ENCODE results near the gene EIF4E2.
"Not testable (repeated sequence)": the region's sequence is repeated elsewhere in the genome, so short reads cannot be mapped to it uniquely, and the experiment has no call there.

Gene EIF4E2

DNA sequence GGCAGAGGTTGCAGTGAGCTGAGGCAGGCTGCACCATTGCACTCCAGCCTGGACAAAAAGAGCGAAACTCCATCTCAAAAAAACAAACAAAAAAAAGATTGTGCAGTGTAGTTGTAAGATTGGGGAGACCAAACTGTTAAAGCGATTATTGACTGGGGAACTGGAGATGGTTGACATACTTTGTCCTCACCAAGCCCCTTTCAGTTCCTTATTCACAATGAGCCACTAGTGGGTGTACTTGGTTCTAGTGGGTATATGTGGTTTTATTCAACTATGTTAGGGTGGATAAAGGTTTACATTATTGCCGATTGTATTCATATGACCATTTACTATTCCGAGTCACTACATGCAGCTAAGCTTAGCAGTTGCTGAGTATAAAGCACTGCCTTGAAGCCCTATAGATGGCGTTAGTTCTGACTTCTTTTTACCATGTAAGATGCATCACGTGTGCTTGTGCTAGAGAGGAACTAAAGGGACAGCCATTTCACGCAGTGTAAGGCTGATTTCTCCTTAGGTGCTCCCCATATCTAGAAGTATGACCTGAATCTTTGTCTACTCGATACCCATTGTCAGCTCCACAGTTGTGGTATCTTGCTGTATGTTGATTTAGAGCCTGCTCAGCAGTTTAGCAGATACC lies 12.1 kb downstream of the EIF4E2 start:
- H3K4me1 Mint-ChIP-seq (ENCODE audit: low read depth): peaks cover 2% of the 10 kb centered on the region
- H3K27me3 Mint-ChIP-seq: no peaks in the 10 kb centered on the region
- H3K9me3 Mint-ChIP-seq (ENCODE audit: low read depth): no peaks in the 10 kb centered on the region
- peaks cover 16% of the 10 kb centered on the region for H3K36me3 Mint-ChIP-seq
- H3K27ac Mint-ChIP-seq: no peak overlapping the region
- no peak overlapping the region for H3K4me3 Mint-ChIP-seq

DNA sequence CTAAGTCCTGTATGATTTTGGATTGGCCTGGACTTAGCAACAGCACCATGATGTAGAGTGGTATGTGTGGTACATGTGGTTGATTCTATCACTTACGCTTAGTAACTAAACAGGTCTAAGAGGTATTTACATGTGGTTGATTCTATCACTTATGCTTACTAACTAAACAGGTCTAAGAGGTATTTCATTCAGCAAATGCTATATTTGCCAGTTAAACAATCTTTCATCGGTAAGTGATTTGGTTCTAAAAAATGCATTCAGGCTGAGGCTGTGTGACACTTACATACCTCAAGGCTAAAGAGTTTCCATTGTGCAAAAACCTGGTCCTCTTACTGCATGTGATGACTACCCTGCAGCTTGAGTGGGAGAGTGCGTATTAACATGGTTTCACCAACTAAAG lies 13.1 kb downstream of the EIF4E2 start:
- Mint-ChIP-seq H3K27me3 (no peaks in the 10 kb centered on the region), H3K9me3 (ENCODE audit: low read depth) (no peaks in the 10 kb centered on the region), H3K4me1 (ENCODE audit: low read depth) (peaks cover 2% of the 10 kb centered on the region), H3K4me3 (no peak overlapping the region), H3K36me3 (peaks cover 19% of the 10 kb centered on the region), H3K27ac (no peak overlapping the region)

DNA sequence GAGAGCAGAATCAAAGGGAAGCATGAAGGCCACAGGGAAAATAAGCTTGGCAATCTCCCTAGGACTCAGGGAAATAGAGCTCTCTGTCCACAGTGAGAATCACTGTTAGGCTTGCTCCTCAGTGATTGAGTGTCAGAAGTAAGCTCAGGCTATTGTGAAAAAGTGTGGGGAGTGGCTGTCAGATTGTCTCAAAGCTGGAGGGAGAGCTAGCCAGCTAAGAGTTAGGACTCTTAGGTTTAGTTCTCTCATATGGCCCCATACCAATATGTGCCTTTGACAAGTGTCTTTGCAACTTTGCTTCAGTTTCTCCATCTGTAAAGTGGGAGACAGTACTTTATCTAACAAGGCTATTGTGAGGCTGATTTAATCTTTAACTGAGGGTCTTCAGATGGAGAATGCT lies 17.2 kb downstream of the EIF4E2 start:
- H3K4me3 Mint-ChIP-seq: no peak overlapping the region
- peaks cover 17% of the 10 kb centered on the region for H3K36me3 Mint-ChIP-seq

DNA sequence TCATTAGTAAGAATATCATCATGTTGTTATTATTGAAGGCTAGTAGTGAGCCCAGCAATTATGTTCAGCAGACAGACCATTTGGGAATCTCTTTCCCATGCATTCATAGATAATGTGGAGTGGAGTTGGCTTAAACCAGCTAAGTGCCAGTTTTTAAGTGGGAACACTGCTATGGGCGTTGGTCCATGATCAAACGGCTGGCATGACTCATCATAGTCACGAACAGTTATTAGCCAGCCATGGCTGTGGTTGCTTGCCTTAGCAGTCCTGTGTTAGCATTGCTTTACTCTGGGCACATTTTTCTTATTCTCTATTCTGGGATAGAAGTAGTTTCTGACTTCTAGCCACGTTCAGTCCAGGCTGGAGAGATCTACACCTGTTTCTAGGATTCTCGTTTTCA lies 17.7 kb downstream of the EIF4E2 start:
- Mint-ChIP-seq H3K4me1 (ENCODE audit: low read depth) (peaks cover 2% of the 10 kb centered on the region), H3K36me3 (peaks cover 17% of the 10 kb centered on the region), H3K27ac (peak overlapping the region; percentile 9)

More for the DNA sequence above, 17.2 kb downstream of the EIF4E2 start:
- Mint-ChIP-seq H3K27ac (no peak overlapping the region), H3K27me3 (no peaks in the 10 kb centered on the region), H3K9me3 (ENCODE audit: low read depth) (no peaks in the 10 kb centered on the region), H3K4me1 (ENCODE audit: low read depth) (peaks cover 2% of the 10 kb centered on the region)

DNA sequence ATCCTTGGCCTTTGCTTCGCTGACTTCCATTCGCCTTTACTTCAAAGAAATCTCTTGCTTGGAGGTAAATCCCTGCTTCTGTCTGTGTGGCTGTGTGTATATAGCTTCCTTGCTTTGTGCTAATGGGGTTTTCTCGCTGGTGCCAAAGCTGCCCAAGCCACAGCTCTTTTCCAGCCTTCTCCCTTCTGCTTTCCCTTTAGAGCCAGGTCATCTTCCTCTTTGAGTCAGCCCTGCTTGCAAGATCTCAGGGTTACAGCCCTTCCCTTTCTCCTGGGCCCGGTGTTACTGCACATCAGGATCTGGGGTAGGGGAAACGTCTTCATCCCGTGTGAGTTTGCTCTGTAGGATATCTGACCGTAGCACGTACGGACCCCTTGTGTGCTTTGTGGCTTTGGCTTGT lies 19.1 kb downstream of the EIF4E2 start:
- Mint-ChIP-seq H3K36me3 (peaks cover 14% of the 10 kb centered on the region), H3K9me3 (ENCODE audit: low read depth) (no peaks in the 10 kb centered on the region), H3K4me3 (no peak overlapping the region), H3K27ac (no peak overlapping the region), H3K4me1 (ENCODE audit: low read depth) (no peaks in the 10 kb centered on the region), H3K27me3 (no peaks in the 10 kb centered on the region)

More for the DNA sequence above, 17.7 kb downstream of the EIF4E2 start:
- no peaks in the 10 kb centered on the region for H3K9me3 Mint-ChIP-seq (ENCODE audit: low read depth)
- H3K4me3 Mint-ChIP-seq: no peak overlapping the region
- H3K27me3 Mint-ChIP-seq: no peaks in the 10 kb centered on the region

DNA sequence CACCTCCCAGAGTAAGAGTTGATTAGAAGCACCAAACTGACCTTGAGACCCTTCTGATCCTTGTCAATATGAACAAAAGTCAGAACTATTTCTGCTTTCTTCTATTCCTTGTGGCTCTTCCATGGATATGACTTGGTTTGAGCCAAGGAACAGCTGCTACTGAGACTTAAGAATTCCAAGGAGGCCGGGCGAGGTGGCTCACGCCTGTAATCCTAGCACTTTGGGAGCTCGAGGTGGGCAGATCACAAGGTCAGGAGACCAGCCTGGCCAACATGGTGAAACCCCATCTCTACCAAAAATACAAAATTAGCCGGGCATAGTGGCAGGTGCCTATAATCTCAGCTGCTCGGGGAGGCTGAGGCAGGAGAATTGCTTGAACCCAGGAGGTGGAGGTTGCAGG lies 20.0 kb downstream of the EIF4E2 start:
- not testable (repeated sequence) for H3K4me1 Mint-ChIP-seq (ENCODE audit: low read depth); H3K27me3 Mint-ChIP-seq; H3K27ac Mint-ChIP-seq; H3K4me3 Mint-ChIP-seq; H3K9me3 Mint-ChIP-seq (ENCODE audit: low read depth)
- H3K36me3 Mint-ChIP-seq: peaks cover 14% of the 10 kb centered on the region

DNA sequence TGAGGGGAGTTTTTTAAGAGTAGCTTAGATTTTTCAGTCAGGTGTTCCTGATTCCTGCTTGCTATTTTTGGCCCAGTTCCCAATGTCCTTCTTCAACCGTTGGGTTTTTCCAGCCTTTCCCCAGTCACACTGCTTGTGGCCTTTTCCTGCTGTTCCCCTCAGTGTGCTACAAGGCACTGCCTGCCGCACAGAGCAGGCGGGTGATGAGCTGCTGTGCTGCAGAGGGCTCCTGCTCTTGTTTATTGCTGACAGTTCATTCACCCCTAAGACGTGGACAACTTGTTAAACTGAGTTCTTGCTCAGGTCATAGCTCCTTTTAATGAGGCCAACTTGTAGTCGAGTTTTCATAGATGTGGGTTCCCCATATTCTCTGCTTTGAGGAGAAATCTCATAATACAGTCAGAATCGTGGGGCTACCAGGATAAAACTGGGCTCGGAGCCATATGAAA lies 20.6 kb downstream of the EIF4E2 start:
- no peak overlapping the region for H3K4me3 Mint-ChIP-seq
- peaks cover 14% of the 10 kb centered on the region for H3K36me3 Mint-ChIP-seq
- no peaks in the 10 kb centered on the region for H3K27me3 Mint-ChIP-seq
- no peaks in the 10 kb centered on the region for H3K4me1 Mint-ChIP-seq (ENCODE audit: low read depth)
- no peak overlapping the region for H3K27ac Mint-ChIP-seq
- H3K9me3 Mint-ChIP-seq (ENCODE audit: low read depth): no peaks in the 10 kb centered on the region

DNA sequence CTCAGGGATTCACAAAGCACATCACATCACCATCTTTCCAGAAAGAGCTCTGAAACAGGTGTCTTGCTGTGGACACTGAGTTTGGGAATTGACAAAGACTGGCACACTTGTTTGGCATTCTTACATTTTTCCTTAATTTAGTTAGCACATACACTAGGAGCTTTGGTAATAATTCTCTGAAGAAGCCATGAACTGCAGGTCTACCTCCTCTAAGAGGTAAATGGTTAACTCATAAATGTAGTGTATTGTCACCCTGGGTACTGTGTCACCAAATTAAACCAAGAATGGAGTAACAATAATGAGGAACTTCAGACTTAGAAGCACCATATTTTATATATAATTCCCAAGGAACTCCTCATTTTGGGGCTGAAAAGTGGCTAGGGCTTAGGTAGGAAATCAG lies 22.6 kb downstream of the EIF4E2 start:
- Mint-ChIP-seq H3K9me3 (ENCODE audit: low read depth) (no peaks in the 10 kb centered on the region), H3K4me3 (no peak overlapping the region), H3K27me3 (no peaks in the 10 kb centered on the region), H3K4me1 (ENCODE audit: low read depth) (no peaks in the 10 kb centered on the region), H3K36me3 (peaks cover 8% of the 10 kb centered on the region), H3K27ac (no peak overlapping the region)

DNA sequence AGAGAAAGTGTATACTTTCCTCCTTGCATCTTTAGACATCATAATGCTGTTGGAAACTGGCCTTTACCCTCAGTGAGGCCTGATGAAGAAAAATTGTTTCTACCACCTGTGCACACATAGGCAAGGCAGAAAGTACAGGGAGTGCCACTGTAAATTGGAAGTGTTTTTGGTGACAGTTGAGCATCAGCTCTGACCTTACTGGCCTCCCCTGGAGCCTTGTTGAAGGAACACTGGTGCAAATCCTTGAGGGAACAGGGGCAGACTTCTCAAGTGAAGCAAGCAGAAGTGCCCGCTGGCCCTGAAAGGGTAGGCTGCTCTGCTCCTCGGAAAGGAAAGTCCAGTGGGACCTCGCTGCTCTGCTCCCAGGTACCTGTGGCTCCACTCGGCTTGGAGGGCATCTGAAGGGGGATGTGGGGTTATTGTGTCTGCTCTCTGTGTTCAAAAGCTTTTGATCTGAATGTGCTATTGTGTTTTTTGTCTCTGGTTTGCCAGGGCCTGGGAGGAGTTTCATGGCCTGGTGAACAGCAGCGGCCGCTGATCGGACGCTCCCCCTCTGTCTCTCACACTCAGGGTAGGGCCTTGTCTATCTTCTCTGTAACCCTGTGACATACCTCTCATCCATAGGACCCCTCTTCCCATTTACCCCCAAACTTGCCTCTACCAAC lies 23.4 kb downstream of the EIF4E2 start:
- no peaks in the 10 kb centered on the region for H3K4me1 Mint-ChIP-seq (ENCODE audit: low read depth)
- no peaks in the 10 kb centered on the region for H3K27me3 Mint-ChIP-seq
- peaks cover 6% of the 10 kb centered on the region for H3K36me3 Mint-ChIP-seq
- H3K4me3 Mint-ChIP-seq: no peak overlapping the region
- no peaks in the 10 kb centered on the region for H3K9me3 Mint-ChIP-seq (ENCODE audit: low read depth)
- H3K27ac Mint-ChIP-seq: peak overlapping the region; percentile 24

DNA sequence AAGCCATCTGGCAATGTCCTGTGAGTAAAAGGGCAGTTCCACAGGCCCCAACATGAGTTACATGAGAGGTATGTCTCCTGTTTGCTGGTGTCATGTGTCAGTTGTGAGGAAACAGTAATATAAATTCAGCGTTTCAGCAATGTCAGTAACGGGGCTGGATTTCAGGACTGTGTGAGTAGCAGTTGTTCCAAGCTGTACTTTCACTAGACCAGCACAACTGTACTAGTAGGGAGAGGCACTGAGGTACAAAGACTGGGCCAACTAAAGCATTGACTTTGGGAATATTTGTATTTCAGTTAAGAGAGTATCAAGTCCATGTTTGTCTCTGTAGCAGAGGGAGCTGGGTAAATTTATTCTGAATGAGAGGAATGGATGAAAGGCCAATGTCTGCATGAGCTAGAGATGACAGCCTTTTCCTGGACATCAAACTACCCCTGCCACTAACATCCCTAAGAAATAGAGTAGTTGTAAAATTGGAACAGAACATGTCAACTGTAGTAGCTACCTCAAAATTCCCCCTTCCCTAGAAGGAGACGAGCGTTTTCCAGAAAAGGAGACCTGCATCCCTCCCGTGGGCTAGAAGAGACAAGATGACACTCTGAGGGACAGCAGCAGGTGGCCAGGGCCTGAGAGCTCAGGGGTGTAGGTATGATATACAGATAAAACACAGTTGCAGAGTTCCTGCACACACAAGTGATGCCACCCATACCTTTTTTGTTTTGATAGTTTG lies 24.4 kb downstream of the EIF4E2 start:
- peaks cover 5% of the 10 kb centered on the region for H3K36me3 Mint-ChIP-seq

DNA sequence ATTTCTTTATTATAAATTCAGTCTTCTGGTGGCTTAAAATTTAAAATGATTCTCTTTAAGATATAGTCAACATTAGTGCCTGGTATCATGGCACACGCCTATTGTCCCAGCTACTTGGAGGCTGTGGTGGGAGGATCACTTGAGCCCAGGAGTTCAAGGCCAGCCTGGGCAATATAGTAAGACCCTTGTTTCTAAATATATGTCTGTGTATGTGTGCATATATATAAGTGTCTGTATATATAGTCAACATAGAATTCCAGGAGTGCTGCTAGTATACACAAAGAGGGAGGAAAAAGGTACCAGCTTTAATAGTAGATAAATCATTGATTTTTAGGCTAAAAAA lies 24.9 kb downstream of the EIF4E2 start:
- Mint-ChIP-seq H3K27me3 (no peaks in the 10 kb centered on the region), H3K4me1 (ENCODE audit: low read depth) (no peaks in the 10 kb centered on the region), H3K36me3 (peaks cover 5% of the 10 kb centered on the region), H3K4me3 (no peak overlapping the region), H3K27ac (no peak overlapping the region), H3K9me3 (ENCODE audit: low read depth) (no peaks in the 10 kb centered on the region)

More for the DNA sequence above, 24.4 kb downstream of the EIF4E2 start:
- Mint-ChIP-seq H3K27me3 (no peaks in the 10 kb centered on the region), H3K9me3 (ENCODE audit: low read depth) (no peaks in the 10 kb centered on the region), H3K4me3 (no peak overlapping the region), H3K4me1 (ENCODE audit: low read depth) (no peaks in the 10 kb centered on the region), H3K27ac (no peak overlapping the region)

DNA sequence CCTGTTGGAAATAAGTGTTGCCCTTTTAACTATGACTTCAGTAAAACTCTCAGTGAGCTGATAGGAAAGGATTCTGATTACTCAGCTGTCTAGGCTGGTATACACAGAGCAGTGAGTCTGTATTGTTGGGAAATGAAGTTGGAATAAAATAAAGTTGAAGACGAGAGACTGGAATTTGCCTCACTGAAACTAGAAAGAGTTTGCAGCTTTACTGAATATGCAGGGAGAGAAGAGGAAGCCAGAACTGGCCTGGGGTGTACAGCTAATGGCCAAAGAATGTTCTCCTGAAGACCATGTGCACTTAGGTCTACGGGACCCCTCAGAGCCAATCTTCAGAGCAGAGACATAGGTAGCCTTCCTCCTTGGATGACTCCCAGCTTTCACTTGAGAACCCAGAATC lies 26.5 kb downstream of the EIF4E2 start:
- Mint-ChIP-seq H3K4me1 (ENCODE audit: low read depth) (no peaks in the 10 kb centered on the region), H3K27me3 (no peaks in the 10 kb centered on the region), H3K36me3 (peaks cover 13% of the 10 kb centered on the region), H3K4me3 (no peak overlapping the region), H3K27ac (no peak overlapping the region), H3K9me3 (ENCODE audit: low read depth) (no peaks in the 10 kb centered on the region)

DNA sequence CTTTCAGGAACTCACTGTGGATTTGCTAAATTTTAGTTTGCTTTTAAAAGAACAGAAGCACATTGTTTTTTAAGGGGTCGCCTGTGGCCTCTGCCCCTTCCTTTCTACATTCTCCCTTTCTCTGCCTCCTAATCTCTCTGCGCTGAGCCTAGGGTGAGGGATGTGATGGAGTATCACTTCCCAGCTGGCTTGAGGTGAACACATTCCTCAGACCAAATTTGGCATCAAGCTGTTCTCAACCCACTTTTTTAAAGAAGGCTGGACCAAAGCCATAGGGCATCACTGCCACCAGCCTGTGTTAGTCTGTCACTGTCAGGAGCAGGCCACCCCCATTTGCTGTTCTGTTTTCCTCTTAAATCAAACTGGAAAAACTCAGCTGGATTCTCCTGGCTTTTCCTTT lies 27.4 kb downstream of the EIF4E2 start:
- H3K27ac Mint-ChIP-seq: no peak overlapping the region
- H3K4me3 Mint-ChIP-seq: no peak overlapping the region
- no peaks in the 10 kb centered on the region for H3K27me3 Mint-ChIP-seq
- no peaks in the 10 kb centered on the region for H3K4me1 Mint-ChIP-seq (ENCODE audit: low read depth)
- no peaks in the 10 kb centered on the region for H3K9me3 Mint-ChIP-seq (ENCODE audit: low read depth)
- peaks cover 20% of the 10 kb centered on the region for H3K36me3 Mint-ChIP-seq

DNA sequence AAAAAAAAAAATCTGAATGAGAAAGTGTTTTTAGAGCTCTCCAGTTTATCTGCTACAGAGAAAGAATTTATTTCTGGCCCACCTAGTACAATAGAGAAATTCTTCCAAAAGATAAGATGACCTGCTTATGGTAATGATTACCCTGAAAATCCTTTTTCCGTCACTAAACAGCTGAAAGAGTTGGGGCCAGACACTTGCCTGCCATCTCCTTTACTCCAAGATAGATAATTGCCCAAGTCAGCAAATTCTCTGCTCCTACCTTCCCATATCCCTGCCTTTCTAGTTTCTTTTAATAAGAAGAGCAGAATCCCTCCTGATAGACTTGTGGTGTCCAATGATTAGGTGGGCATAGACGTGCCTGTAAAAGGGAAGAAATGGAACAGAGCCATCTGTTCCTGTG lies 28.1 kb downstream of the EIF4E2 start:
- Mint-ChIP-seq H3K4me1 (ENCODE audit: low read depth) (no peaks in the 10 kb centered on the region), H3K27ac (no peak overlapping the region), H3K36me3 (peaks cover 26% of the 10 kb centered on the region), H3K27me3 (no peaks in the 10 kb centered on the region), H3K9me3 (ENCODE audit: low read depth) (no peaks in the 10 kb centered on the region), H3K4me3 (no peak overlapping the region)

DNA sequence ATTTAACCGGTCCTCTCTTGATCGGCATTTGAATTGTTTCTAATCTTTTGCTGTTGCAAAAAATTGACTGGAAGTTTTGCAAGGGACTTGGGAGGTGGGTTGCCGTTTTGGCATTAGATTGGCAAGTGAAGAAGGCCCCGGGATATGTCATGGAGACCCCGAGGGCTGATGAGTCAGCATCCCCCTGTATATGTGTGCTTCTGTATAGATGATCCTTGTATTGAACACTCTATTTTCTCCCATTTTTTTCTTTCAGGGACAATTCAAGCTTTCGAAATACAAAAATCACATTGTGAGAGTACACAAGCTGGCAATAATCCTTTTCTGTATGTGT lies 30.1 kb downstream of the EIF4E2 start:
- H3K27ac Mint-ChIP-seq: no peak overlapping the region
- no peaks in the 10 kb centered on the region for H3K27me3 Mint-ChIP-seq
- H3K36me3 Mint-ChIP-seq: peaks cover 36% of the 10 kb centered on the region
- no peak overlapping the region for H3K4me3 Mint-ChIP-seq
- H3K9me3 Mint-ChIP-seq (ENCODE audit: low read depth): no peaks in the 10 kb centered on the region
- H3K4me1 Mint-ChIP-seq (ENCODE audit: low read depth): no peaks in the 10 kb centered on the region

Measured in activated naive CD8-positive, alpha-beta T cell (primary cell).